ENCODE measurements around the gene TMEM242.

DNA sequence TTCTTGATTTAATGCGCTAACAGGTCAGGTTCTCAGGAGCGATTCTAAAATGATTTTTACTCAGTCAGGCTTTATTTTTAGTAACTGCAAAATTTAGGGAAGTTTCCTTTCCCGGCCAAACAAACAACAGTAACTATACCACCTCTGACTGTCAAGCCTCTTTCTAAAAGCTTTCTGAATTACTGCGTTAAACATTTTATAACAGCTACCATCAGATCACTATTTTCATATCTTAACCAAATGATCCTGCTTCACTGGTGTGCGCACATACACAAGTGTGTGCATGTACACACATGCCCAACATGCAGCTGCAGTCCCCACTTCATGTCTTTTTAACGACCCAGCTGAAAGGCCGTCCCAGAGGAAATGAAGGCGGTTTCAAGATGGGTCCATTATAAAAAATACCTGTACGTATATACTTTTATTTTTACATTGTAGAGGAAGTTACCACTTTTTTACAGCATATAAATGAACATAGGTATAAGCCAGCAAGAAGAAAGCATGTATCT, 25.0 kb downstream of the TMEM242 start:
- TF ChIP-seq, protein P1, sequence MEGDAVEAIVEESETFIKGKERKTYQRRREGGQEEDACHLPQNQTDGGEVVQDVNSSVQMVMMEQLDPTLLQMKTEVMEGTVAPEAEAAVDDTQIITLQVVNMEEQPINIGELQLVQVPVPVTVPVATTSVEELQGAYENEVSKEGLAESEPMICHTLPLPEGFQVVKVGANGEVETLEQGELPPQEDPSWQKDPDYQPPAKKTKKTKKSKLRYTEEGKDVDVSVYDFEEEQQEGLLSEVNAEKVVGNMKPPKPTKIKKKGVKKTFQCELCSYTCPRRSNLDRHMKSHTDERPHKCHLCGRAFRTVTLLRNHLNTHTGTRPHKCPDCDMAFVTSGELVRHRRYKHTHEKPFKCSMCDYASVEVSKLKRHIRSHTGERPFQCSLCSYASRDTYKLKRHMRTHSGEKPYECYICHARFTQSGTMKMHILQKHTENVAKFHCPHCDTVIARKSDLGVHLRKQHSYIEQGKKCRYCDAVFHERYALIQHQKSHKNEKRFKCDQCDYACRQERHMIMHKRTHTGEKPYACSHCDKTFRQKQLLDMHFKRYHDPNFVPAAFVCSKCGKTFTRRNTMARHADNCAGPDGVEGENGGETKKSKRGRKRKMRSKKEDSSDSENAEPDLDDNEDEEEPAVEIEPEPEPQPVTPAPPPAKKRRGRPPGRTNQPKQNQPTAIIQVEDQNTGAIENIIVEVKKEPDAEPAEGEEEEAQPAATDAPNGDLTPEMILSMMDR (IDR thresholded peaks at IDR 0.05): no peak
- TF ChIP-seq KDM1A (IDR thresholded peaks at IDR 0.05; ENCODE audit: low read depth) (no peak), MAFK (IDR thresholded peaks at IDR 0.05; ENCODE audit: partially characterized antibody) (no peak), ESRRA (IDR thresholded peaks at IDR 0.05; ENCODE audit: borderline replicate concordance, low read length) (no peak), JUNB (IDR thresholded peaks at IDR 0.05) (no peak), CHD2 (IDR thresholded peaks at IDR 0.05; ENCODE audit: low read length, partially characterized antibody) (no peak), POLR2A (IDR thresholded peaks at IDR 0.05; ENCODE audit: low read length) (no peak), POLR2AphosphoS2 (conservative IDR thresholded peaks at IDR 0.05; ENCODE audit: low read length) (no peak), JUN (IDR thresholded peaks at IDR 0.05) (no peak), EHF (CRISPR knock-in tag; IDR thresholded peaks at IDR 0.05) (no peak), EP300 (IDR thresholded peaks at IDR 0.05) (no peak)
- TF ChIP-seq, protein P2, sequence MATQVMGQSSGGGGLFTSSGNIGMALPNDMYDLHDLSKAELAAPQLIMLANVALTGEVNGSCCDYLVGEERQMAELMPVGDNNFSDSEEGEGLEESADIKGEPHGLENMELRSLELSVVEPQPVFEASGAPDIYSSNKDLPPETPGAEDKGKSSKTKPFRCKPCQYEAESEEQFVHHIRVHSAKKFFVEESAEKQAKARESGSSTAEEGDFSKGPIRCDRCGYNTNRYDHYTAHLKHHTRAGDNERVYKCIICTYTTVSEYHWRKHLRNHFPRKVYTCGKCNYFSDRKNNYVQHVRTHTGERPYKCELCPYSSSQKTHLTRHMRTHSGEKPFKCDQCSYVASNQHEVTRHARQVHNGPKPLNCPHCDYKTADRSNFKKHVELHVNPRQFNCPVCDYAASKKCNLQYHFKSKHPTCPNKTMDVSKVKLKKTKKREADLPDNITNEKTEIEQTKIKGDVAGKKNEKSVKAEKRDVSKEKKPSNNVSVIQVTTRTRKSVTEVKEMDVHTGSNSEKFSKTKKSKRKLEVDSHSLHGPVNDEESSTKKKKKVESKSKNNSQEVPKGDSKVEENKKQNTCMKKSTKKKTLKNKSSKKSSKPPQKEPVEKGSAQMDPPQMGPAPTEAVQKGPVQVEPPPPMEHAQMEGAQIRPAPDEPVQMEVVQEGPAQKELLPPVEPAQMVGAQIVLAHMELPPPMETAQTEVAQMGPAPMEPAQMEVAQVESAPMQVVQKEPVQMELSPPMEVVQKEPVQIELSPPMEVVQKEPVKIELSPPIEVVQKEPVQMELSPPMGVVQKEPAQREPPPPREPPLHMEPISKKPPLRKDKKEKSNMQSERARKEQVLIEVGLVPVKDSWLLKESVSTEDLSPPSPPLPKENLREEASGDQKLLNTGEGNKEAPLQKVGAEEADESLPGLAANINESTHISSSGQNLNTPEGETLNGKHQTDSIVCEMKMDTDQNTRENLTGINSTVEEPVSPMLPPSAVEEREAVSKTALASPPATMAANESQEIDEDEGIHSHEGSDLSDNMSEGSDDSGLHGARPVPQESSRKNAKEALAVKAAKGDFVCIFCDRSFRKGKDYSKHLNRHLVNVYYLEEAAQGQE (IDR thresholded peaks at IDR 0.05): no peak
- TF ChIP-seq, protein P3, sequence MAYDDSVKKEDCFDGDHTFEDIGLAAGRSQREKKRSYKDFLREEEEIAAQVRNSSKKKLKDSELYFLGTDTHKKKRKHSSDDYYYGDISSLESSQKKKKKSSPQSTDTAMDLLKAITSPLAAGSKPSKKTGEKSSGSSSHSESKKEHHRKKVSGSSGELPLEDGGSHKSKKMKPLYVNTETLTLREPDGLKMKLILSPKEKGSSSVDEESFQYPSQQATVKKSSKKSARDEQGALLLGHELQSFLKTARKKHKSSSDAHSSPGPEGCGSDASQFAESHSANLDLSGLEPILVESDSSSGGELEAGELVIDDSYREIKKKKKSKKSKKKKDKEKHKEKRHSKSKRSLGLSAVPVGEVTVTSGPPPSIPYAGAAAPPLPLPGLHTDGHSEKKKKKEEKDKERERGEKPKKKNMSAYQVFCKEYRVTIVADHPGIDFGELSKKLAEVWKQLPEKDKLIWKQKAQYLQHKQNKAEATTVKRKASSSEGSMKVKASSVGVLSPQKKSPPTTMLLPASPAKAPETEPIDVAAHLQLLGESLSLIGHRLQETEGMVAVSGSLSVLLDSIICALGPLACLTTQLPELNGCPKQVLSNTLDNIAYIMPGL (CRISPR knock-in tag; IDR thresholded peaks at IDR 0.05; ENCODE audit: borderline replicate concordance): no peak
- TF ChIP-seq, protein P4, sequence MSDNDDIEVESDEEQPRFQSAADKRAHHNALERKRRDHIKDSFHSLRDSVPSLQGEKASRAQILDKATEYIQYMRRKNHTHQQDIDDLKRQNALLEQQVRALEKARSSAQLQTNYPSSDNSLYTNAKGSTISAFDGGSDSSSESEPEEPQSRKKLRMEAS (IDR thresholded peaks at IDR 0.05): no peak

Measured in A549 (cell line).